ENCODE measurements around the gene ZBTB9. TPM values are rescaled to one million over a fixed set of nuclear protein-coding genes. Genes with fewer than 3 reads are reported as not detected.

The ZBTB9 gene
- total RNA-seq, 1 experiment from 2014 or later, result 14.2 TPM

DNA sequence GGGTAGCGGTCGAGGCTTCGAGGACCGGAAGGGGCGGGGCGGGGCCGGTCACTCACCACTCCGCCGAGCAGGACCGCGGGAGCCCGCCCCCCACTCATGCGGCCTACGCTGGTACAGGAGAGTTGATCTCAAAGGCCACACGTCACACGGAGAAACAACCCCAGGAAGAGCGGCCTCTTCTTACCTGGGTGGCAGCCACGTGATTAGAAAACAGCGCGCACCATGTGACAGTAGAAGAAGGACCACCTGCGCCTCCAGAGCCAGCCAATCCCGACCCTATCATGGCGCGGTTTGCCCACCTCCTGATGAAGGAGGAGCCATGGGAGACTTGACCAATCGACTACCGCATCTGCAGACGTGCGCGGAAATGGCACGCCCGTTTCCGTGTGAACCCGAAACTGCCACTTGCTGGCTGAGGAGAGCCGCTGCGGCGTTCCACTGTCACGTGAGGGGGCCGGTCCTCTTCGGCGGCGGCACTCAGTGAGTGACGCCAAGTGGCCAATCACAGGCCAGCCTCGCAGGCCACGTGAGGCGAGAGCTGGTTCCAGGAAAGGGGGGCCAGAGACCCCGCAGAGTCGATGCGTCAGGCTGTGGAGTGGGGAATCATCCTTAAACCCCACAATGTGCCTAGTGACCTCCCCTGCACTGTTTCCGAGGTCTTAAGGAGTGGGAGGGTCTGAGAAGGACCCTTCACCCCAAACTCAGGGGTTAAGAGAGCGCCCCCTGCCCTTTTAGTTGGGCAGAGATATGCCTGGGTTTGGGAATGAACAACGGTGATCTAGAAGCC is 36.3 kb upstream of the ZBTB9 start, which contains the start of gene CUTA (continued):
- peak in 2 of 3 experiments; percentile 48 to 60; a peak in 4 of 6 replicates for TF ChIP-seq CTCF (IDR thresholded peaks at IDR 0.05 in 2 of 3, conservative IDR thresholded peaks at IDR 0.05 in 1 of 3; ENCODE audit: borderline replicate concordance in 1 of 3, insufficient read depth in 1 of 3, low read depth in 2 of 3, low read length in 2 of 3)

DNA sequence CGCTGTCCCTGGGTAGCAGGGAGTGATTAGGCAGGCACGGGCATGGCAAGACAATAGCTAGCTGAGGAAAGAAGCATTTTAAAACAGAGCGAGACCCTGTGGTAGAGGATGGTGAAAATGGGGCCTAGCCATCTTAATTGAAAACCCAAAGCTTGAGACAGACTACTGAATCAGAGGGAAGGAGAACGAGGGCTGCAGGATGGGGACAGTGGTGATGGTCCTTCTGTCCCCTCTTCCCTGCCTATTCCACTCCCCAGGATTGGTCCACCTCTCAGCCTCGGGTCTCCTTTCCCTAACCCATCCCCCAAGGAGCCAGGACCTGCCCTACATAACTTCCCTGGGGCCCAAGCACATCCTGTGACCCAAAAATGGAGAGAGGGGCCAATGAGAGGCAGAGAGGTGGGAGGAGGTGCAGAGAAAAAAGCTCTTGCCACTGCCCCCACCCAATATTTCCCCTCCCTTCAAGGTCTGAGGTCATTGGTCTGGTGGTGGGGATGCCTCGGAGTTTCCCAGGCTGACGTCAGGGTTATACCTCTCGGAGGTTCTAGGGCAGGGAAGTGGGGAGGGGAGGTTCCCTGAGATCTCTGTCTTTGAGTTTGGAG is 35.6 kb upstream of the ZBTB9 start:
- peaks cover 5 to 18% of the 10 kb centered on the region in 2 experiments; a peak in 2 of 4 replicates for H3K36me3 ChIP-seq (ENCODE audit: control insufficient read depth in 1 of 2, insufficient read depth in 2 of 2, low read length in 2 of 2)
- H3K4me3 ChIP-seq (replicated peaks in 1 of 2; ENCODE audit: low read depth in 1 of 2, low read length in 2 of 2), result peak overlapping the region; percentile 33 to 86
- TF ChIP-seq CTCF (IDR thresholded peaks at IDR 0.05 in 2 of 3, conservative IDR thresholded peaks at IDR 0.05 in 1 of 3; ENCODE audit: borderline replicate concordance in 1 of 3, insufficient read depth in 1 of 3, low read depth in 2 of 3, low read length in 2 of 3), result 0 out of 6 replicates have a peak, but pooled peaks of 1 of the 3 experiments have one; percentile 3
- TF ChIP-seq SRF (IDR thresholded peaks at IDR 0.05; ENCODE audit: low read depth), result no peak
- peak overlapping the region; percentile 70 for H3K9ac ChIP-seq (ENCODE audit: low read length)
- intact Hi-C loops (cut with micrococcal nuclease), result loop anchor here (10.0 kb wide), 1 partner anchor 214 kb away; the partner anchor contains the start of genes HSD17B8, RING1, RXRB and SLC39A7
- CTCF ChIA-PET, result interaction anchor here (1.0 to 1.4 kb wide), 4 partner anchors 9 to 28 kb away, joined by 3 to 4 read pairs (median 4); no protein-coding TSS in a partner anchor
- H3K9me3 ChIP-seq (ENCODE audit: control insufficient read depth in 1 of 2, insufficient read depth in 1 of 2, low read depth in 1 of 2, low read length in 2 of 2), result no peaks in the 10 kb centered on the region
- ATAC-seq (no peak), DNase-seq (ENCODE audit: low read depth, low spot score) (no peak)
- peak overlapping the region; percentile 97 for H3K4me2 ChIP-seq (ENCODE audit: low read length)
- no peaks in the 10 kb centered on the region for H3K9me2 ChIP-seq (ENCODE audit: insufficient read depth)
- peaks cover 13 to 29% of the 10 kb centered on the region in 2 experiments for H3K4me1 ChIP-seq (ENCODE audit: control insufficient read depth in 1 of 2, insufficient read depth in 2 of 2, low read length in 2 of 2)
- POLR2A ChIA-PET, result interaction anchor here (0.5 to 1.2 kb wide), 2 partner anchors 10 to 158 kb away, joined by 3 read pairs; no protein-coding TSS in a partner anchor
- H3K79me2 ChIP-seq (ENCODE audit: insufficient read depth, low read length), result peaks cover 32% of the 10 kb centered on the region
- no peaks in the 10 kb centered on the region for H4K20me1 ChIP-seq (ENCODE audit: insufficient read depth)
- peak overlapping the region; percentile 76 for H3K27ac ChIP-seq (ENCODE audit: low read depth, low read length)
- no peak overlapping the region for H2AFZ ChIP-seq (ENCODE audit: low read depth, low read length, poor library complexity, severe bottlenecking)
- TSS peak; percentile 94 for BruUV-seq (replicated peaks)
- no peaks in the 10 kb centered on the region for H3K27me3 ChIP-seq (ENCODE audit: insufficient read depth, low read length)
- RAD21 ChIA-PET (ENCODE audit: low non-redundant PET in 1 of 2, low total read pairs in 2 of 2, uncharacterized antibody in 2 of 2, unreplicated experiment in 2 of 2), result no interaction called here

All from HCT116 (cell line).